ENCODE data around the gene LBHD1.

Gene LBHD1

DNA sequence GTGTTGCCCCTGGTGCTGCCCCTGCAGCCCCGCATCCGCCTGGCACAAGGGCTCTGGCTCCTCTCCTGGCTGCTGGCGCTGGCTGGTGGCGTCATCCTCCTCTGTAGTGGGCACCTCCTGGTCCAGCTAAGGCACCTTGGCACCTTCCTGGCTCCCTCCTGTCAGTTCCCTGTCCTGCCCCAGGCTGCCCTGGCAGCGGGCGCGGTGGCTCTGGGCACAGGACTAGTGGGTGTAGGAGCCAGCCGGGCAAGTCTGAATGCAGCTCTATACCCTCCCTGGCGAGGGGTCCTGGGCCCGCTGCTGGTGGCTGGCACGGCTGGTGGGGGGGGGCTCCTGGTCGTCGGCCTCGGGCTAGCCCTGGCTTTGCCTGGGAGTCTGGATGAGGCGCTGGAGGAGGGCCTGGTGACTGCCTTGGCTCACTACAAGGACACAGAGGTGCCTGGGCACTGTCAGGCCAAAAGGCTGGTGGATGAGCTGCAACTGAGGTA, 58.7 kb downstream of the LBHD1 start:
- DNase-seq, result no peak

Measured in activated gamma-delta T cell (primary cell).